Measurements from ENCODE around the gene BORCS8.
A peak's percentile ranks its signal among the peaks of the same experiment; 100 is the strongest.

BORCS8 gene

DNA sequence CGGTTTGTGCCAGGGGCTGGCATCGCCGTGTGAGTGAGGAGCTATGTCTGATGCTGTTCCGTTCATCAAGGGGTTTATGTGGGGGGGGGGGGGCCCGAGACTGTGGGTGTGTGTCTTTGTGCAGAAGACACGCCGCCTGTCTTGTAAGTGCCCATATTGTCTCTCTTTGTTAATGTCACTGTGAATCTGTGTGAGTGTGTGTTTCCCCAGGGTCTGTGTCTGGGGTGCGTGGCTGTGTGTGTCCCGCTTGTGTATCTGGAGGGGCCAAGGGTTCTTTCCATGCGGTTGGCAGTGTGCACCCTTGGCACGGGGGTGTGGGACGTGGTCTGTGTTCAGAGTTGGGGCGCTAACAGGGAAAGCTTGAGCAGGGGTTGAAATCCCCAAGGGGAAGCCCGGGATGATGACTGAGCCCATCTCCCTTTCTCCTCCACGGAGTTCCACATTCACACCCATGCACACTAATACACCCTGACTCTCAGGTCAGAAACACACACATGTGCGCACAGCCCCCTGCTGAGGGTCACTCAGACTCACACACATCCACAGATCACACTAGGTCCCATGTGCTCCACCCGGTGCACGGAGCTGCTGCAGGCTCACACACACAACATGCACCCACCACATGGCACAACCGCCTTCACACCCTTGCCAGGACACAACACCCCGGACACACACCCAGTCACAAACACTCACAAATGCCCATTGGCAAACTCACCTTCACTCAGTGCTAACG is 21.6 kb upstream of the BORCS8 start:
- no peak for DNase-seq (ENCODE audit: low read depth in 2 of 2)

GRCh38 chr19:19212916-19213315 is 21.0 kb upstream of the BORCS8 start:
- no peak for DNase-seq (ENCODE audit: low read depth in 2 of 2)

DNA sequence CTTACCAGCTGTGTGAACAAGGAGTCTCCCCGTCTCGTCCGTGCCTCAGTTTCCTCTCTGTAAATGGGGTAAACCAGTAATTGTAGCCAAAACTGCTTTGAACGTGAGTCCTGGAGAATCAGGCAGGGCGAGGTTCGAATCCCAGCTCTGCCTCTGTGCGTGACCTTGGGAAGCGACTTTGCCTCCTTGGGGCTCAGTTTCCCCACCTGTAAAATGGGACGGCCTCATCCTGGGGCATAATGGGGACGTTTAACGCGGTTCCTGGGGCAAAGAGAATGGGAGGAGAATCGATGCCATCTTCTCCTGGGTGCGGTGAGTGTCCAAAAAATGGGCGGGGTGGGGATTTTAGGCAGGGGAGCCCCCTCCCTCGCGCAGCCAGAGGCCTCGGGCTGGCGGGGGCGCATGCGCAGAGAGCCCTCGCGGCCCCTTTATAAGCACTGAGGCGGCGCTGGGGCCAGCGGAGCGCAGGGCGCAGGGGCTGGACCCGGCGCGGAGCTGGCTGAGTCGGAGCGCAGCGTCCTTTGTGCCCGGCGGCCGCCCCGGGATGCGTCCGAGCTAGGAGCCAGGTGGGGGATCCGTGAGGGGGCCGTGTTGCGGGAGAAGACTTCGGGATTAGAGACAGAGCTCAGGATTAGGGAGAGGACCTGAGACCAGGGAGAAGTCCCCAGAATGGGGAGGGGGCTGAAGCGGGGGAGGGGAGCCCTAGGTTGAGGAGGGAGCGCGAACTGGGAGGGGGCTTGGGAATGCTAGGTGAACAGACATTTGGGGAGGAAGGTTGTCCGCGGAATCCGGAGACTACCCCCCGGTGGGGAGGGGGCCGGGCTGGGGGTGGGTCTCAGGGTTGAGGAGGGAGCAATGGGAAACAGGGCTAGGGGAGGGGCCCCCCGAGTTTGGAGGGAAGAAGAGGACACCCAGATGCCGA is 19.8 kb upstream of the BORCS8 start, which contains the start of gene NCAN:
Gene NCAN, plus strand, starts transcription at position 460 of the 922 bp plus-strand sequence. CDS start 4,996 bp downstream, outside the sequence.
- DNase-seq (ENCODE audit: low read depth in 2 of 2) = no peak

- no peak for DNase-seq (ENCODE audit: low read depth in 2 of 2)
Measured at GRCh38 chr19:19209372-19209771, 17.4 kb upstream of the BORCS8 start.

- DNase-seq (ENCODE audit: low read depth in 2 of 2) = no peak
Measured at GRCh38 chr19:19207637-19208572, 16.0 kb upstream of the BORCS8 start.

- DNase-seq (ENCODE audit: low read depth in 2 of 2) = no peak
Measured at GRCh38 chr19:19206938-19207337, 15.0 kb upstream of the BORCS8 start.

GRCh38 chr19:19205416-19206410 is 13.8 kb upstream of the BORCS8 start:
- DNase-seq (ENCODE audit: low read depth in 2 of 2) = no peak

- DNase-seq (ENCODE audit: low read depth in 2 of 2) = no peak
Measured at GRCh38 chr19:19204181-19204580, 12.2 kb upstream of the BORCS8 start.

DNA sequence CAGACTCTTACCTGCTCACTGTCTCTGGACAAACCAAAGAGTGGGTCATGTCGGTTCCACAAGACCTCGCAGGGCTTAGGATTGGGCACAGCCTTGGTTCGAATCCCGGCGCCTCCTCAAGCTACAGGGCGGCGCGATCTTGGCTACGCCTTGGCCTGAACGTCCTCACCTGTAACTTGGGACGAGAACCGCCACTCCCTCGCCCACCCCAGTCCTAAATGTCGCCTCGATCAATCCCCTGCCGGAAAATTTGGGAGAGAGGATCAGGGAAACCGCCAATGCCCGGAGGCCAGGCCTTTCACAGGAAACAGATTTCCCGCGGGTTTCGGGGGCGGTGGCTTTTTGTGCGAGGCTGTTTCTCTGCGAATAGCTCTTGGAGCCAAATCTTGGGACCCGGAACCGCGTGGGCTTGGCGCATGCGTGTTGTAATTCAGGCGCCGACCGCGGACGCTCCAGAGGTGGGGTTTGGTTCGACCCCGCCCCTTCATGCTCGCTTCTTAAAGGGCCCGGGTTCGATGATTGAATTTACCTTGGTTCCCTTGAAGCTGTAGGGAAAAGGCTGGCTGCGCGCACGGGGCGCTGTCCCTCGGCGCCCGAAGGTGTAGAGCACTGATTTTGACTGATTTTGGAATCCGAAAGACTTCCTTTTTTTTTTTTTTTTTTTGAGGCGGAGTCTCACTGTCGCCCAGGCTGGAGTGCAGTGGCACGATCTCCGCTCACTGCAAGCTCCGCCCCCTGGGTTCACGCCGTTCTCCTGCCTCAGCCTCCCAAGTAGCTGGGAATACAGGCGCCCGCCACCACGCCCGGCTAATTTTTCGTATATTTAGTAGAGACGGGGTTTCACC is 11.3 kb upstream of the BORCS8 start, which contains the start of gene NR2C2AP:
Gene NR2C2AP, minus strand, starts transcription at position 403 of the 845 bp plus-strand sequence. Its CDS starts 354 bp downstream, at position 49.
- peak; percentile 93 to 94 for DNase-seq (ENCODE audit: low read depth in 2 of 2)

- no peak for DNase-seq (ENCODE audit: low read depth in 2 of 2)
Measured at GRCh38 chr19:19202707-19203011, 10.7 kb upstream of the BORCS8 start.

- no peak for DNase-seq (ENCODE audit: low read depth in 2 of 2)
Measured at GRCh38 chr19:19201697-19202630, 10.0 kb upstream of the BORCS8 start.

- no peak for DNase-seq (ENCODE audit: low read depth in 2 of 2)
Measured at GRCh38 chr19:19193926-19194325, 2.0 kb upstream of the BORCS8 start.

- no peak for DNase-seq (ENCODE audit: low read depth in 2 of 2)
Measured at GRCh38 chr19:19192910-19193423, 1.0 kb upstream of the BORCS8 start.

DNA sequence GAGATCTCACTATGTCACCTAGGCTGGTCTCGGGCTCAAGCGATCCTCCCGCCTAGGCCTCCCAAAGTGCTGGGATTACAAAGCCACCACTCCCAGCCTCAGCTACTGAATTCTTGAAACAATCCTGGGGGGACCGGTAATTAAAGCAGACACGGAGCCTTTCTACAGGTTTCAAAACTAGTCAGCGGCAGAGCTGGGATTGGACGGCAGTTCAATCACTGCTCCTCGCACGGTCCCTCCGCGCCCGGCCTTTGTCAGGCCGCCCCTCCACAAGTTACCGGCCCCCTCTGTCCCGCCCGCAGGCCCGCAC is 229 bp downstream of the BORCS8 start:
- no peak for DNase-seq (ENCODE audit: low read depth in 2 of 2)

GRCh38 chr19:19186742-19187141 is 5.2 kb downstream of the BORCS8 start:
- no peak for DNase-seq (ENCODE audit: low read depth in 2 of 2)

GRCh38 chr19:19185853-19186740 is 5.9 kb downstream of the BORCS8 start:
- DNase-seq (ENCODE audit: low read depth in 2 of 2) = peak; percentile 42 to 59

- DNase-seq (ENCODE audit: low read depth in 2 of 2) = no peak
Measured at GRCh38 chr19:19181488-19181998, 10.4 kb downstream of the BORCS8 start.
